Measurements from ENCODE around the gene FNIP1. TPM values are rescaled to one million over a fixed set of nuclear protein-coding genes. Genes with fewer than 3 reads are reported as not detected.

FNIP1 gene
- total and polyA plus RNA-seq, 9 of the 15 experiments (the other 6 are each of a cell fraction or from before 2014, with no cell fraction given), result 5.0 to 32.8 (median 18.4) TPM

- no peak for TF ChIP-seq HNRNPLL (IDR thresholded peaks at IDR 0.05; ENCODE audit: low read depth, low read length, poor library complexity, severe bottlenecking)
- TF ChIP-seq BRCA1 (IDR thresholded peaks at IDR 0.05), result no peak
- TF ChIP-seq BRCA1 (CRISPR knock-in tag; IDR thresholded peaks at IDR 0.05), result no peak
- no peak for TF ChIP-seq ZBED1 (IDR thresholded peaks at IDR 0.05)
- 0 out of 4 replicates have a peak, but pooled peaks of 1 of the 2 experiments have one; percentile 13 for TF ChIP-seq RCOR1 (IDR thresholded peaks at IDR 0.05; ENCODE audit: borderline replicate concordance in 1 of 2, low read depth in 2 of 2, low read length in 2 of 2)
- no peak for TF ChIP-seq WHSC1 (IDR thresholded peaks at IDR 0.05; ENCODE audit: low read length)
- TF ChIP-seq BRD4 (IDR thresholded peaks at IDR 0.05), result no peak
- peak in 1 of 2 experiments; percentile 44; a peak in 1 of 4 replicates for TF ChIP-seq ZMIZ1 (IDR thresholded peaks at IDR 0.05; ENCODE audit: low read depth in 2 of 2, low read length in 2 of 2)
- TF ChIP-seq CHAMP1 (IDR thresholded peaks at IDR 0.05), result no peak
- TF ChIP-seq CTCF (IDR thresholded peaks at IDR 0.05 in 2 of 3, conservative IDR thresholded peaks at IDR 0.05 in 1 of 3; ENCODE audit: insufficient read depth in 2 of 3, low read depth in 1 of 3, low read length in 3 of 3), result no peak
- no peak for TF ChIP-seq NEUROD1 (IDR thresholded peaks at IDR 0.05; ENCODE audit: borderline replicate concordance, low read depth, low read length, partially characterized antibody)
- no peak for TF ChIP-seq ZNF184 (CRISPR knock-in tag; IDR thresholded peaks at IDR 0.05)
- no peak for TF ChIP-seq E2F8 (IDR thresholded peaks at IDR 0.05; ENCODE audit: low read depth, partially characterized antibody)
- TF ChIP-seq CCNT2 (IDR thresholded peaks at IDR 0.05; ENCODE audit: borderline replicate concordance, extremely low read depth, insufficient read length, low read depth, low read length), result peak; percentile 14
- peak; percentile 16 for TF ChIP-seq HDAC3 (IDR thresholded peaks at IDR 0.05; ENCODE audit: borderline replicate concordance, partially characterized antibody)
- TF ChIP-seq ILK (tag; IDR thresholded peaks at IDR 0.05; ENCODE audit: borderline replicate concordance, low read depth), result no peak
Measured at GRCh38 chr5:131630208-131630962, 166.4 kb downstream of the FNIP1 start (continued).

Measured in K562 (cell line).